GM10266 (cell line): ENCODE measurements around the gene PTRH1.

Experiments
- DNase-seq: peaks from one replicate; pipeline ENCODE4 v3.0.0; 2012; ENCODE audit errors: extremely low spot score
- CTCF ChIP-seq: IDR thresholded peaks from 2 replicates; pipeline ENCODE4 v1.5.1; 2012; ENCODE audit warnings: mild to moderate bottlenecking, low read depth; ENCODE audit not compliant: control insufficient read depth, insufficient read depth; ENCODE audit errors: missing control alignments

PTRH1 gene

GRCh38 chr9:127714951-127715469, 453 bp downstream of the PTRH1 start:
- TF ChIP-seq CTCF: no peak
- no peak for DNase-seq

GRCh38 chr9:127714020-127714750, 1.3 kb downstream of the PTRH1 start:
- DNase-seq: no peak
- no peak for TF ChIP-seq CTCF

- DNase-seq: no peak
- no peak for TF ChIP-seq CTCF
Measured at GRCh38 chr9:127712867-127713266, 2.6 kb downstream of the PTRH1 start.

GRCh38 chr9:127712371-127712770, 3.1 kb downstream of the PTRH1 start:
- TF ChIP-seq CTCF: no peak
- DNase-seq: no peak

- no peak for TF ChIP-seq CTCF
Measured at GRCh38 chr9:127711831-127712274, 3.6 kb downstream of the PTRH1 start.

GRCh38 chr9:127711226-127711701, 4.2 kb downstream of the PTRH1 start:
- no peak for DNase-seq
- no peak for TF ChIP-seq CTCF

More at GRCh38 chr9:127711831-127712274, 3.6 kb downstream of the PTRH1 start:
- DNase-seq: no peak

GRCh38 chr9:127710204-127710783, 5.2 kb downstream of the PTRH1 start:
- no peak for DNase-seq
- no peak for TF ChIP-seq CTCF
